AG04450 (cell line): ENCODE data around the gene NRIP1. TPM values are rescaled to one million over a fixed set of nuclear protein-coding genes. Genes with fewer than 3 reads are reported as not detected.

Experiments
- CTCF ChIA-PET: fragments of 300-600, 350-600 bp; formaldehyde crosslinking; extraction: SDS; loops from one replicate; lab custom pipeline; 2022; ENCODE audit warnings: antibody characterized with exemption, inconsistent platforms; lab: Charles Lee
- POLR2A ChIA-PET: fragments of 350-600 bp; formaldehyde crosslinking; extraction: SDS; loops from one replicate; lab custom pipeline; 2021; ENCODE audit warnings: antibody characterized with exemption, inconsistent platforms; lab: Yijun Ruan, JAX
- DNase-seq: peaks from one replicate; pipeline ENCODE4 v3.0.0-alpha.2; 2011; ENCODE audit warnings: low read depth, low spot score
- H3K27ac ChIP-seq: one replicate; pipeline ENCODE4 v1.5.1; 2012; ENCODE audit warnings: low read depth, low read length, control low read depth
- H3K27me3 ChIP-seq: one replicate; pipeline ENCODE4 v1.6.0; 2012; ENCODE audit warnings: low read length; ENCODE audit not compliant: control insufficient read depth, insufficient read depth
- H3K4me3 ChIP-seq: 2 replicates; pipeline ENCODE4 v1.5.1; 2011; ENCODE audit warnings: mild to moderate bottlenecking, low read depth, low read length, control low read depth
- H3K9me3 ChIP-seq: 2 replicates; pipeline ENCODE4 v1.5.1; 2012; ENCODE audit warnings: low read length; ENCODE audit not compliant: control insufficient read depth, insufficient read depth
- CTCF ChIP-seq: IDR thresholded peaks from 2 replicates; pipeline ENCODE4 v1.5.1; 2011; ENCODE audit warnings: low read depth, low read length, control low read depth, inconsistent platforms
- polyA plus RNA-seq: library from polyadenylated mRNA; depleted of rRNA; stranded (reverse); fragments of >200 nt; gene quantifications from 2 replicates; pipeline ENCODE4 v1.2.3, GENCODE V29; 2011

NRIP1 gene
- polyA plus RNA-seq, 1 experiment: 22.6 TPM

GRCh38 chr21:14957836-14958235, 107.0 kb downstream of the NRIP1 start:
- no peak overlapping the region for H3K4me3 ChIP-seq
- H3K27ac ChIP-seq: no peak overlapping the region

GRCh38 chr21:14956807-14957206, 108.0 kb downstream of the NRIP1 start:
- Histone ChIP-seq H3K27me3 (no peaks in the 10 kb centered on the region), H3K27ac (peak overlapping the region; percentile 39), H3K4me3 (no peak overlapping the region), H3K9me3 (no peaks in the 10 kb centered on the region)
- TF ChIP-seq CTCF: no peak
- POLR2A ChIA-PET: no interaction called here
- CTCF ChIA-PET: no interaction called here
- peak; percentile 16 for DNase-seq

More at GRCh38 chr21:14957836-14958235, 107.0 kb downstream of the NRIP1 start:
- DNase-seq: no peak
- ChIA-PET POLR2A (no interaction called here), CTCF (no interaction called here)
- TF ChIP-seq CTCF: no peak
- Histone ChIP-seq H3K27me3 (no peaks in the 10 kb centered on the region), H3K9me3 (no peaks in the 10 kb centered on the region)

- ChIA-PET CTCF (no interaction called here), POLR2A (interaction anchor here (0.7 kb wide), 1 partner anchor 60 kb away, joined by 5 read pairs; no protein-coding TSS in a partner anchor)
- TF ChIP-seq CTCF: no peak
- no peaks in the 10 kb centered on the region for H3K9me3 ChIP-seq
- H3K27ac ChIP-seq: no peak overlapping the region
- H3K27me3 ChIP-seq: no peaks in the 10 kb centered on the region
- DNase-seq: no peak
- no peak overlapping the region for H3K4me3 ChIP-seq
Measured at GRCh38 chr21:14955936-14956520, 108.8 kb downstream of the NRIP1 start.

GRCh38 chr21:14952916-14953315, 111.9 kb downstream of the NRIP1 start:
- no peak; the same call in 1 of the 2 replicates for TF ChIP-seq CTCF
- DNase-seq: no peak
- no peak overlapping the region for H3K4me3 ChIP-seq
- no peaks in the 10 kb centered on the region for H3K27me3 ChIP-seq
- H3K27ac ChIP-seq: no peak overlapping the region
- peaks cover 2% of the 10 kb centered on the region; the same call in 1 of the 2 replicates for H3K9me3 ChIP-seq
- ChIA-PET CTCF (interaction anchor here (1.3 kb wide), 1 partner anchor 89 kb away, joined by 4 read pairs; no protein-coding TSS in a partner anchor), POLR2A (no interaction called here)

GRCh38 chr21:14949603-14950002, 115.2 kb downstream of the NRIP1 start:
- no peak for DNase-seq
- Histone ChIP-seq H3K27me3 (no peaks in the 10 kb centered on the region), H3K27ac (no peak overlapping the region), H3K4me3 (no peak overlapping the region), H3K9me3 (peaks cover 2% of the 10 kb centered on the region; the same call in 1 of the 2 replicates)
- CTCF ChIA-PET: interaction anchor here (0.9 to 1.5 kb wide), 2 partner anchors 86 to 533 kb away, joined by 3 read pairs; no protein-coding TSS in a partner anchor
- POLR2A ChIA-PET: no interaction called here
- TF ChIP-seq CTCF: no peak
